NB4 (cell line): Measurements from ENCODE around the gene PAQR3.
A peak's percentile ranks its signal among the peaks of the same experiment; 100 is the strongest.
"Not testable (repeated sequence)": the region's sequence is repeated elsewhere in the genome, so short reads cannot be mapped to it uniquely, and the experiment has no call there.

ENCODE experiments used
- DNase-seq: peaks from one replicate; pipeline ENCODE4 v3.0.0; 2010; ENCODE audit warnings: low read depth
- H3K4me3 ChIP-seq: one replicate; pipeline ENCODE4 v1.5.1; 2011; ENCODE audit warnings: mild to moderate bottlenecking, low read depth, low read length, moderate library complexity
- CTCF ChIP-seq: IDR thresholded peaks from one replicate; pipeline ENCODE4 v1.5.1; 2012; ENCODE audit warnings: low read depth, low read length
- MAX ChIP-seq: IDR thresholded peaks from 2 replicates; pipeline ENCODE4 v1.6.1; 2011; ENCODE audit warnings: low read depth, low read length
- MYC ChIP-seq: IDR thresholded peaks from 2 replicates; pipeline ENCODE4 v1.6.1; 2011; ENCODE audit warnings: low read depth, low read length
- POLR2A ChIP-seq: IDR thresholded peaks from 2 replicates; pipeline ENCODE4 v1.6.1; 2011; ENCODE audit warnings: mild to moderate bottlenecking; ENCODE audit not compliant: insufficient read length; ENCODE audit errors: extremely low read depth

PAQR3 gene

GRCh38 chr4:78928835-78929234 lies 10.4 kb downstream of the PAQR3 start:
- TF ChIP-seq POLR2A (no peak), MAX (no peak), MYC (no peak), CTCF (no peak)
- DNase-seq, result no peak
- no peak overlapping the region for H3K4me3 ChIP-seq

GRCh38 chr4:78926826-78927225 lies 12.4 kb downstream of the PAQR3 start:
- H3K4me3 ChIP-seq, result no peak overlapping the region
- no peak for DNase-seq
- TF ChIP-seq MAX (no peak), MYC (no peak), CTCF (no peak), POLR2A (no peak)

- no peak for TF ChIP-seq CTCF
- TF ChIP-seq MAX, result no peak
- no peak for TF ChIP-seq MYC
- TF ChIP-seq POLR2A, result no peak
- DNase-seq, result peak; percentile 10
- H3K4me3 ChIP-seq, result no peak overlapping the region
Observed at GRCh38 chr4:78923464-78924312, 15.6 kb downstream of the PAQR3 start.

DNA sequence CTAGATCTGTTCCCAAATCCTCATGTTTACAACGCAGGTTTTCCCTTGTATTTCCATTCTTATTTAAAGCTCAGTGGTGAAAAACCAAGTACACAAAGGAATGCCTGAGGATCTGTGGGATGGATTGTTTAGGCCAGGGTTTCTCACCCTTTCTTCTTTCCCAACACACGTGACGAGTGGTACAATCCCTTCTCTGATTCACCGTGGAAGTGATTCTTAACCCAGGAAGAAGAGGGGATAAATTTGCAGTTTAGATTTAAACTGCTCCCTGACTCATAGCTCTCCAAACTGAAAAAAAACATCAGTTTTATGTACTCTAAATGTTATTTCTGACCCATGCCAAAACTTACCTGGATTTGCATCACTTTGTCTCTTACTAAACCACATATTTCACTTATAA lies 17.0 kb downstream of the PAQR3 start:
- TF ChIP-seq POLR2A, result no peak
- TF ChIP-seq MAX, result no peak
- no peak for TF ChIP-seq CTCF
- no peak for DNase-seq
- H3K4me3 ChIP-seq, result no peak overlapping the region

- TF ChIP-seq POLR2A, result no peak
- TF ChIP-seq CTCF, result no peak
- TF ChIP-seq MYC, result no peak
- no peak for TF ChIP-seq MAX
- no peak overlapping the region for H3K4me3 ChIP-seq
- DNase-seq, result no peak
Observed at GRCh38 chr4:78910612-78911011, 28.6 kb downstream of the PAQR3 start.

GRCh38 chr4:78908974-78909373 lies 30.3 kb downstream of the PAQR3 start:
- not testable (repeated sequence) for DNase-seq, H3K4me3 ChIP-seq
